GM12891 (cell line): ENCODE data around the gene ZC3H11A.
A peak's percentile ranks its signal among the peaks of the same experiment; 100 is the strongest.

ENCODE experiments used
- DNase-seq: peaks from one replicate; pipeline ENCODE4 v3.0.0; 2011; ENCODE audit warnings: low spot score; ENCODE audit not compliant: insufficient read length
- FAIRE-seq: peaks from 2 replicates; lab custom pipeline; 2011; peaks lifted over from hg19 to GRCh38; lab: Jason Lieb, UNC
- PAX5 ChIP-seq: IDR thresholded peaks from 2 replicates; pipeline ENCODE4 v1.6.1; 2011; ENCODE audit warnings: low read length, moderate library complexity, mild to moderate bottlenecking; ENCODE audit not compliant: insufficient read depth, severe bottlenecking
- POLR2A ChIP-seq: IDR thresholded peaks from 2 replicates; pipeline ENCODE4 v1.6.1; 2011; ENCODE audit warnings: low read depth, low read length, control low read depth
- POLR2AphosphoS5 ChIP-seq: IDR thresholded peaks from 2 replicates; pipeline ENCODE4 v1.6.1; 2011; ENCODE audit warnings: low read depth, low read length, control low read depth
- POU2F2 ChIP-seq: IDR thresholded peaks from 2 replicates; pipeline ENCODE4 v1.6.1; 2011; ENCODE audit warnings: low read depth, mild to moderate bottlenecking, control low read depth, low read length, moderate library complexity
- SPI1 ChIP-seq: IDR thresholded peaks from 2 replicates; pipeline ENCODE4 v1.6.1; 2011; ENCODE audit warnings: low read depth, low read length, control low read depth
- TAF1 ChIP-seq: IDR thresholded peaks from 2 replicates; pipeline ENCODE4 v1.6.1; 2011; ENCODE audit warnings: low read depth, low read length, control low read depth

Gene ZC3H11A

DNA sequence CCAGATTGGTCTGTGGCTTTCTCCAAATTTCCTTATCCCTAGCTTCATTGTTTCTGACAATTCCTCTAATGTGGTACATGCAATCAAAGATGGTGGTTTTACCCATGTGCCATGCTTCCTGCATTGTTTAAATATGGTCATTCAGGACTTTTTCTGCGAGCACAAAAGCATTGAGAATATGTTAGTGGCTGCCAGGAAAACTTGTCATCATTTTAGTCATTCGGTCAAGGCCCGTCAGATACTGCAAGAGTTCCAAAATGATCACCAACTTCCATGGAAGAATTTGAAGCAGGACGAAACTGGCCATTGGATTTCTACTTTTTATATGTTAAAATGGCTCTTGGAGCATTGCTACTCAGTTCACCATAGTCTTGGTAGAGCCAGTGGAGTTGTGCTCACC is 3.7 kb downstream of the ZC3H11A start:
- no peak for DNase-seq
- no peak for FAIRE-seq
- no peak; the same call in none of the 2 replicates for TF ChIP-seq POLR2AphosphoS5

DNA sequence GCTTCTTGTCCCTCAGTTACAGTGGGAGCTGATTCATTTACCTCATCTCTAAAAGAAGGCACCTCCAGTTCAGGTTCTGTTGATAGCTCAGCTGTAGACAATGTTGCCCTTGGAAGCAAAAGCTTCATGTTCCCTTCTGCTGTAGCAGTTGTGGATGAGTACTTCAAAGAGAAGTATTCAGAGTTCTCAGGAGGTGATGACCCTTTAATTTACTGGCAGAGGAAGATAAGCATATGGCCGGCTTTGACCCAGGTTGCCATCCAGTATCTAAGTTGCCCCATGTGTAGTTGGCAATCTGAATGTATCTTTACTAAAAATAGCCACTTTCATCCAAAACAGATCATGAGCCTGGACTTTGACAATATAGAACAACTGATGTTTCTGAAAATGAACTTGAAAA is 4.5 kb downstream of the ZC3H11A start:
- DNase-seq (no peak), FAIRE-seq (no peak)
- TF ChIP-seq POLR2A, result no peak
- TF ChIP-seq PAX5, result no peak
- TF ChIP-seq SPI1, result no peak
- no peak for TF ChIP-seq TAF1
- no peak for TF ChIP-seq POU2F2
- no peak for TF ChIP-seq POLR2AphosphoS5

DNA sequence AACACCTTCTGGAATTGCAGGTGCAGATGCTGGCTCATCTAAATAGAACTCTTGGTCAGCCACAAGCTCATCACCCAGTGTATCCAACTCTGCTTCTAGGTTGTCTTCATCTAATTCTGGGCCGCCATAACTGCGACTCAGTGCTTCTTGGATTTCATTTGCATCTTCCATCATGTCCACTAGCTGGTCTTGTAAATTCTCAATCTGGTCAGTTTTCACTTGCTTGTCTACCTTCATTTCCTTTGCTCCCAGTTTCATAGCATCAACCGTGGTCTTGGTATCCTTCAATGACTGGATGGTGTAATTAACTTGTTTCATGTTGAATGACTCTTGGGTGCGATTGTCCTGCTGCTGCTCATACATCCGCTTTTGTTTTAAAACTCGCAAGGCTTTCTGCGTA is 10.3 kb downstream of the ZC3H11A start:
- no peak for FAIRE-seq
- DNase-seq, result no peak
- TF ChIP-seq PAX5, result no peak
- TF ChIP-seq POLR2A, result no peak
- no peak for TF ChIP-seq TAF1
- no peak for TF ChIP-seq POLR2AphosphoS5
- no peak for TF ChIP-seq POU2F2
- no peak for TF ChIP-seq SPI1

DNA sequence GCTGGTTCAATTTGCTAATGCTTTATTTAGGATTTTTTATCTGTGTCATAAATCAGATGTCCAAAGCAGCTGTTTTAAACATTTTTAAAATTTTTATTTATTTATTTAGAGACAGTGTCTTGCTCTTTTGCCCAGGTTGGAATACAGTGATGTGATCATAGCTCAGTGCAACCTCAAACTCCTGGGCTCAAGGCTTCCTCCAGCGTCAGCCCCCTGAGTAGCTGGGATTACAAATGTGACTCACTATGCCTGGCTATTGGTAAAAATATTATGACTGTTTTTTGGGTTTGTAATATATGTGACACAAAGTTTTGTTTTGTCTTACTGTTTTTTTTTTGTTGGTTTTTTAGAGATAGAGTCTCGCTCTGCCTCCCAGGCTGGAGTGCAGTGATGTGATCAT is 11.8 kb downstream of the ZC3H11A start:
- DNase-seq (no peak), FAIRE-seq (no peak)
- TF ChIP-seq TAF1 (no peak), PAX5 (no peak), POLR2AphosphoS5 (no peak), POU2F2 (no peak), POLR2A (no peak)

DNA sequence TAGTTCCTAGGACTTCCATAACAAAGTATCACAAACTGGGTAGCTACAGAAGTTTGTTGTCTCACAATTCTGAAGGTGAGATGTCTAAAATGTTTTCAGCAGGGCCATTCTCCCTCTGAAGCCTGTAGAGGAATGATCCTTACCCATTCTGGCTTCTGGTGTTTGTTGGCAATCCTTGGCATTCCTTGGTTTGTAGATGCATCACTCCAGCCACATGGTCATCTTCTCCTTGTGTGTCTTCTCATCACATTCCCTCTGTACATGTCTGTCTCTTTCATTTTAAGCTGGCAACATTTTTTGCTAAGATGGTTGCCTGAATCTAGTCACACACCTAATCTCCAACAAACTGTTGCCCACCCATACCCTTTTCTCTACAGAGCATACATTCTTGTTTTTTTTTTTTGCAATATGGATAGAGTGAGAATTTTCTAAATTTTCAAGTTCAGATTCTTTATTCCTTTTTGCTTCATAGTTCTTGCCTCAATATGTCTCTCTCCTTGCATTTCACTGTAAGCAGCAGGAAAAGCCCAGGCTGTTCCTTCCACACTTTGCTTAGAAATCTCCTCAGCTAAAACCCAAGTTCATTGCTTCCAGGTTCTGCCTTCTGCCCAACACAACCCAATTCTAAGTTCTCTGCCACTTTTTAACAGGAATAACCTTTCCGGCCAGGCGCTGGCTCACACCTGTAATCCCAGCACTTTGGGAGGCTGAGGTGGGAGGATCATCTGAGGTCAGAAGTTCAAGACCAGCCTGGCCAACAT is 18.3 kb downstream of the ZC3H11A start:
- TF ChIP-seq PAX5, result no peak
- TF ChIP-seq SPI1, result no peak
- no peak for TF ChIP-seq POLR2AphosphoS5
- TF ChIP-seq TAF1, result no peak
- DNase-seq, result no peak
- no peak for FAIRE-seq

DNA sequence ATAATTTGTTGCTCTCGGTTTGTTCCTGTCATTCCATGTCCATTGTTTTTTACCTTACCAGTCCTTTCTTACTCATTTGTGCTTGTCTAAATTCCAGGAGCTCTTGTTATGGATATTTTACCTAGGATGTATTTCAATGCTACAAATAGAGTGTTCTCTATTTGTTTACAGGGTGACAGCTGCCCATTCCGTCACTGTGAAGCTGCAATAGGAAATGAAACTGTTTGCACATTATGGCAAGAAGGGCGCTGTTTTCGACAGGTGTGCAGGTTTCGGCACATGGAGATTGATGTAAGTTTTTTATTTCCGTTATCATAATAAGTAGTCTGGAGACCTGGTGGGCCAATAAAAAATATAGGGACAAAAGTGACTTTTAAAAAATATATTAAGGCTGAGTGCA is 23.0 kb downstream of the ZC3H11A start:
- no peak for FAIRE-seq
- peak; percentile 72 for TF ChIP-seq SPI1
- TF ChIP-seq PAX5, result no peak
- no peak for TF ChIP-seq POLR2A
- no peak for TF ChIP-seq TAF1
- TF ChIP-seq POU2F2, result no peak
- TF ChIP-seq POLR2AphosphoS5, result no peak
- DNase-seq, result no peak

DNA sequence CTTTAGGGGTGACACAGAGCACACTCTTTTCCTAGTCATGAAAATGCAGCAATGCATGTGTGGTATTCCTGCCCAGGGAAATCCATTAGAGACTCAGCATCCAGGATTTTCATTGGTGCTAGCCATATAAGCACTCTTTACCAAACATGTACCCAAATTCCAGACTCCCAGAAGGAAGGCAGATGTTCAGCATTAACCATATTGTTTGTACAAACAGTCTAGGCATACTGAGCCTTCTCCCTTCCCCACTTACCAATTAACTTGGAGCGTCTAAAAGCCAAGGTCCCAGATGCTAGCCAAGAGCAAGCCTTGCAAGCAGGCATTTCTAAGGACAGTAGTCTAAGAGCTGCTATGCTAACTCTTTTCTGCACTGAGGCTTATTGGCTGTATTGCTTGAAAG is 27.9 kb downstream of the ZC3H11A start:
- no peak for FAIRE-seq
- DNase-seq, result no peak
- TF ChIP-seq PAX5, result no peak
- no peak for TF ChIP-seq POLR2AphosphoS5
- TF ChIP-seq SPI1, result no peak
- TF ChIP-seq POU2F2, result no peak
- no peak for TF ChIP-seq POLR2A
- no peak for TF ChIP-seq TAF1

DNA sequence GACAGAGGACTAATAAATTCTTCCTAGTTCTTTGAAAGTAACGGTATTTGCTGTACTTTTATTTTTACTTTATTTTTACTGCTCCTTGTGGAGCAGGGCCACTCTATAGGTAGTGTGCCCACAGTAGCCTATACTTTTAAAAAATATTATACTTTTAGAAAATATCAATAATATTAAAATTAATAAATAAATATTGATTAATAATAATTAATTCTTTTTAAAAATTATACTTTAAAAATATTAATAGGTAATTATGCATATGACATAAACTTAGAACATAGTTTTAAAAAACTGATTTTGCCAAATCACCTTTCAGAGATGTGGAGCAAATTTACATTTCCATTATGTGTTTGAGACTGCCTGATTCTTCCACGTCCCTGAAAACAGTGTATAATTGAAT is 30.8 kb downstream of the ZC3H11A start:
- FAIRE-seq (no peak), DNase-seq (no peak)
- TF ChIP-seq POLR2A, result no peak
- TF ChIP-seq PAX5, result no peak
- no peak for TF ChIP-seq TAF1
- no peak for TF ChIP-seq POU2F2

DNA sequence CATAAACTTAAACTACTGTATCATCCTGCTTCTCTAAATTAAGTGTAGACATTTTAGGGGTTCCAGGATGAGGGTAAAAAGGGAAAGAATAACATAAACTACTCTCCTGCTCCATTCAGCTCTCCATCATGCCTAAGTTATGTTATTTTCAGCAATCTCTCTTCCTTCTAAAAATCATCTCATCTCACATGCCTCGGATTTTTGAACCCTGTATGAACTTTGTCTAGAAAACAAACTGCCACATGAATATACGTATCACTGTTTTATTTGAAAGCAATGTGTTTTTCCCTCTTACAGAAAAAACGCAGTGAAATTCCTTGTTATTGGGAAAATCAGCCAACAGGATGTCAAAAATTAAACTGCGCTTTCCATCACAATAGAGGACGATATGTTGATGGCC is 32.6 kb downstream of the ZC3H11A start:
- DNase-seq (no peak), FAIRE-seq (no peak)
- TF ChIP-seq POLR2AphosphoS5, result no peak
- no peak for TF ChIP-seq POU2F2
- no peak for TF ChIP-seq TAF1
- no peak for TF ChIP-seq POLR2A

DNA sequence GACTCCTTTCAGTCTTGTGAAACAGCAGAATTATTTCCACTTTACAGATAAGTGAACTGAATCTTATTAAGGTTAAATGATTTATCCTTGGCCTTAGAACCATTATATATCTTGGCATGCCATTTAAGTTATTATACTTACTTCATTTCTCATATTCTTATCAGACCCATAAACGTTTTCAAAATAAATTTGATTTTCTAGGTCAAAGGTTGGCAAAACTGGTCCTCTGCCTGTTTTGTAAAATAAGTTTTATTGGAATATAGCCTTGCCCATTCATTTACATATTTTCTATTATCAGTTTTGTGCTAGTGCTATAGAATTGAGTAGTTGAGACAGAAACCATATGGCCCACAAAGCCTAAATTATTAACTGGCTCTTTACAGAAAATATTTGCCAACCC is 33.1 kb downstream of the ZC3H11A start:
- FAIRE-seq (no peak), DNase-seq (no peak)
- no peak for TF ChIP-seq PAX5
- no peak for TF ChIP-seq POLR2AphosphoS5
- no peak for TF ChIP-seq POU2F2
- no peak for TF ChIP-seq POLR2A
- no peak for TF ChIP-seq TAF1
- TF ChIP-seq SPI1, result no peak
